ENCODE measurements around the gene C22orf31.

The C22orf31 gene

GRCh38 chr22:29014293-29014692 lies 47.3 kb downstream of the C22orf31 start:
- Histone ChIP-seq H4K20me1 (ENCODE audit: insufficient read depth, low read length) (no peaks in the 10 kb centered on the region), H3K4me2 (ENCODE audit: low read depth, low read length) (no peak overlapping the region)
- TF ChIP-seq EZH2phosphoT487 (IDR thresholded peaks at IDR 0.05; ENCODE audit: low read length), result no peak
- TF ChIP-seq EZH2 (optimal IDR thresholded peaks at IDR 0.05; ENCODE audit: low read depth, low read length), result no peak
- TF ChIP-seq CTCF (IDR thresholded peaks at IDR 0.05; ENCODE audit: low read length), result no peak

GRCh38 chr22:29012952-29013351 lies 48.7 kb downstream of the C22orf31 start:
- H4K20me1 ChIP-seq (ENCODE audit: insufficient read depth, low read length), result no peaks in the 10 kb centered on the region
- no peaks in the 10 kb centered on the region for H3K9me3 ChIP-seq (replicated peaks; ENCODE audit: insufficient read depth, low read length)
- H3K9ac ChIP-seq (ENCODE audit: low read length), result no peak overlapping the region
- H3K4me2 ChIP-seq (ENCODE audit: low read depth, low read length), result no peak overlapping the region
- TF ChIP-seq CTCF (IDR thresholded peaks at IDR 0.05; ENCODE audit: low read length) (no peak), EZH2 (optimal IDR thresholded peaks at IDR 0.05; ENCODE audit: low read depth, low read length) (no peak), EZH2phosphoT487 (IDR thresholded peaks at IDR 0.05; ENCODE audit: low read length) (no peak)
- no peak overlapping the region for H3K27ac ChIP-seq (ENCODE audit: low read length)
- no peak for DNase-seq
- H3K79me2 ChIP-seq (ENCODE audit: low read length), result no peaks in the 10 kb centered on the region
- no peak overlapping the region for H2AFZ ChIP-seq (ENCODE audit: low read length)
- H3K4me3 ChIP-seq (ENCODE audit: low read length), result no peak overlapping the region
- no peaks in the 10 kb centered on the region for H3K4me1 ChIP-seq (ENCODE audit: low read length)
- no peaks in the 10 kb centered on the region for H3K9me2 ChIP-seq (replicated peaks; ENCODE audit: insufficient read depth, low read length)
- no peaks in the 10 kb centered on the region for H3K27me3 ChIP-seq (replicated peaks; ENCODE audit: insufficient read depth, low read length)
- H3K36me3 ChIP-seq (replicated peaks; ENCODE audit: insufficient read depth, low read length), result no peaks in the 10 kb centered on the region
- H3F3A ChIP-seq (ENCODE audit: insufficient read depth, low read length), result no peaks in the 10 kb centered on the region

More at GRCh38 chr22:29014293-29014692, 47.3 kb downstream of the C22orf31 start:
- no peak overlapping the region for H2AFZ ChIP-seq (ENCODE audit: low read length)
- no peaks in the 10 kb centered on the region for H3F3A ChIP-seq (ENCODE audit: insufficient read depth, low read length)
- H3K79me2 ChIP-seq (ENCODE audit: low read length), result no peaks in the 10 kb centered on the region
- H3K4me3 ChIP-seq (ENCODE audit: low read length), result no peak overlapping the region
- no peaks in the 10 kb centered on the region for H3K9me3 ChIP-seq (replicated peaks; ENCODE audit: insufficient read depth, low read length)
- no peaks in the 10 kb centered on the region for H3K4me1 ChIP-seq (ENCODE audit: low read length)
- no peaks in the 10 kb centered on the region for H3K36me3 ChIP-seq (replicated peaks; ENCODE audit: insufficient read depth, low read length)
- H3K27ac ChIP-seq (ENCODE audit: low read length), result no peak overlapping the region
- no peak overlapping the region for H3K9ac ChIP-seq (ENCODE audit: low read length)
- no peaks in the 10 kb centered on the region for H3K9me2 ChIP-seq (replicated peaks; ENCODE audit: insufficient read depth, low read length)
- DNase-seq, result no peak
- no peaks in the 10 kb centered on the region for H3K27me3 ChIP-seq (replicated peaks; ENCODE audit: insufficient read depth, low read length)

GRCh38 chr22:29012101-29012433 lies 49.6 kb downstream of the C22orf31 start:
- no peaks in the 10 kb centered on the region for H4K20me1 ChIP-seq (ENCODE audit: insufficient read depth, low read length)
- no peaks in the 10 kb centered on the region for H3F3A ChIP-seq (ENCODE audit: insufficient read depth, low read length)
- H3K27ac ChIP-seq (ENCODE audit: low read length), result no peak overlapping the region
- H3K4me2 ChIP-seq (ENCODE audit: low read depth, low read length), result no peak overlapping the region
- TF ChIP-seq EZH2phosphoT487 (IDR thresholded peaks at IDR 0.05; ENCODE audit: low read length), result no peak
- no peak for DNase-seq
- H3K36me3 ChIP-seq (replicated peaks; ENCODE audit: insufficient read depth, low read length), result no peaks in the 10 kb centered on the region
- no peak overlapping the region for H3K4me3 ChIP-seq (ENCODE audit: low read length)
- no peaks in the 10 kb centered on the region for H3K27me3 ChIP-seq (replicated peaks; ENCODE audit: insufficient read depth, low read length)
- H3K9me2 ChIP-seq (replicated peaks; ENCODE audit: insufficient read depth, low read length), result no peaks in the 10 kb centered on the region
- no peaks in the 10 kb centered on the region for H3K9me3 ChIP-seq (replicated peaks; ENCODE audit: insufficient read depth, low read length)
- no peaks in the 10 kb centered on the region for H3K4me1 ChIP-seq (ENCODE audit: low read length)
- H3K79me2 ChIP-seq (ENCODE audit: low read length), result no peaks in the 10 kb centered on the region
- H2AFZ ChIP-seq (ENCODE audit: low read length), result no peak overlapping the region
- no peak overlapping the region for H3K9ac ChIP-seq (ENCODE audit: low read length)

- no peak overlapping the region for H2AFZ ChIP-seq (ENCODE audit: low read length)
- no peak overlapping the region for H3K4me2 ChIP-seq (ENCODE audit: low read depth, low read length)
- TF ChIP-seq EZH2phosphoT487 (IDR thresholded peaks at IDR 0.05; ENCODE audit: low read length) (no peak), CTCF (IDR thresholded peaks at IDR 0.05; ENCODE audit: low read length) (no peak), EZH2 (optimal IDR thresholded peaks at IDR 0.05; ENCODE audit: low read depth, low read length) (no peak)
- H3K9me2 ChIP-seq (replicated peaks; ENCODE audit: insufficient read depth, low read length), result no peaks in the 10 kb centered on the region
- no peaks in the 10 kb centered on the region for H3F3A ChIP-seq (ENCODE audit: insufficient read depth, low read length)
- H3K9me3 ChIP-seq (replicated peaks; ENCODE audit: insufficient read depth, low read length), result no peaks in the 10 kb centered on the region
- no peaks in the 10 kb centered on the region for H3K27me3 ChIP-seq (replicated peaks; ENCODE audit: insufficient read depth, low read length)
- H3K27ac ChIP-seq (ENCODE audit: low read length), result no peak overlapping the region
- H3K4me3 ChIP-seq (ENCODE audit: low read length), result no peak overlapping the region
- H3K9ac ChIP-seq (ENCODE audit: low read length), result no peak overlapping the region
- no peaks in the 10 kb centered on the region for H4K20me1 ChIP-seq (ENCODE audit: insufficient read depth, low read length)
- no peaks in the 10 kb centered on the region for H3K4me1 ChIP-seq (ENCODE audit: low read length)
- no peaks in the 10 kb centered on the region for H3K79me2 ChIP-seq (ENCODE audit: low read length)
- H3K36me3 ChIP-seq (replicated peaks; ENCODE audit: insufficient read depth, low read length), result no peaks in the 10 kb centered on the region
- DNase-seq, result no peak
Observed at GRCh38 chr22:29011240-29012100, 50.2 kb downstream of the C22orf31 start.

Measured in MM.1S (cell line).